ENCODE results near the gene ELOB.

The ELOB gene

DNA sequence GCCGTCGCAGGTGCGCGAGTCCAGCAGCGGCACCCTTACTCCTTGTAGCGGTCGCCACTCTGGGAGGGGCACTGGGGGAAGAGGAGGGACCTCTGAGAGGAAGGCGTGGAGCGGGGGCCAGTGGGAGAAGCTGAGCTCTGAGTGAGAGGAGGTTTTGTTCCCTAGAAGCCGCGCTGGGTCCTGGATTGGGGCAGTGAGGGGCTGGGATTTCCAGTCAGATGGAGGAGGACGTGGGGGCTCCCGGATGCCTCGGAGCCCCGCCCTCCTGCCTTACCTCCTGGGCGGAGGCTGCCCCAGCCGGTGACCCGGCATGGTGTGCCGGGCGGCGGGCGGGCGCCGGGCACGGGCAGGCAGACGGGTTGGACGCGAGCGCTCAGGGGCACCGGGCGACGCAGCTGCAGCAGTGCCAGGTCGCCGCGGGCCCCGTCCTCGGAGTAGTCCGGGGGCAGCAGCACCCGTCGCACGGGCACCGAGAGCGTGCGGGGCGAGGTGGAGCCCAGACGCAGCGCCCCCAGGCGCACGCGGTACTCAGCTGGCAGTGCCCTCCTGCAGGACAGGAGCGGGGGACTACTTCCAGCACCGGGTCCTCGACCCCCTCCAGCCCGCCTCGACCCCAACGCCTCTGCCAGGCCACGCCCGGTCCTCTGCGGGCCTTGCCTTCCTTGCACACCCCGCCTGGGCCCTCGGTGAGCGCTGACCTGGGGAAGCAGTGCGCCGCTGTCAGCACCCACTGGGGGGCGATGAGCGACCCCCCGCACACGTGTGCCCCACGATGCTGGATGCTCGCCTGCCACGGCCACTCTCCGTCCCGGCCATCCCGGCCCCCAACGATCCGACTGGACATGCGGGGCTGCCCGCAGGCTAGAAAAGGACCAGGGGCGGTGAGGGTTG is 8.3 kb upstream of the ELOB start:
- Histone ChIP-seq H3K27ac (ENCODE audit: low read depth, low read length, poor library complexity, severe bottlenecking) (no peak overlapping the region), H3K27me3 (ENCODE audit: insufficient read depth, low read length) (no peaks in the 10 kb centered on the region; the same call in 1 of the 2 replicates), H4K20me1 (ENCODE audit: insufficient read depth, low read length) (no peaks in the 10 kb centered on the region), H3K9me3 (ENCODE audit: low read length) (no peaks in the 10 kb centered on the region), H2AFZ (ENCODE audit: low read length) (no peak overlapping the region), H3K9ac (ENCODE audit: low read length) (no peak overlapping the region), H3K36me3 (ENCODE audit: insufficient read depth, low read length) (no peaks in the 10 kb centered on the region), H3K4me2 (ENCODE audit: low read length) (no peak overlapping the region), H3K79me2 (ENCODE audit: insufficient read depth, low read length) (no peaks in the 10 kb centered on the region), H3F3A (ENCODE audit: insufficient read depth, low read length) (no peaks in the 10 kb centered on the region), H3K4me3 (ENCODE audit: low read depth, low read length, poor library complexity, severe bottlenecking) (no peak overlapping the region), H3K4me1 (ENCODE audit: insufficient read depth, low read length, severe bottlenecking) (no peaks in the 10 kb centered on the region), H3K9me2 (ENCODE audit: low read depth, low read length) (no peaks in the 10 kb centered on the region)
- TF ChIP-seq, protein P1, sequence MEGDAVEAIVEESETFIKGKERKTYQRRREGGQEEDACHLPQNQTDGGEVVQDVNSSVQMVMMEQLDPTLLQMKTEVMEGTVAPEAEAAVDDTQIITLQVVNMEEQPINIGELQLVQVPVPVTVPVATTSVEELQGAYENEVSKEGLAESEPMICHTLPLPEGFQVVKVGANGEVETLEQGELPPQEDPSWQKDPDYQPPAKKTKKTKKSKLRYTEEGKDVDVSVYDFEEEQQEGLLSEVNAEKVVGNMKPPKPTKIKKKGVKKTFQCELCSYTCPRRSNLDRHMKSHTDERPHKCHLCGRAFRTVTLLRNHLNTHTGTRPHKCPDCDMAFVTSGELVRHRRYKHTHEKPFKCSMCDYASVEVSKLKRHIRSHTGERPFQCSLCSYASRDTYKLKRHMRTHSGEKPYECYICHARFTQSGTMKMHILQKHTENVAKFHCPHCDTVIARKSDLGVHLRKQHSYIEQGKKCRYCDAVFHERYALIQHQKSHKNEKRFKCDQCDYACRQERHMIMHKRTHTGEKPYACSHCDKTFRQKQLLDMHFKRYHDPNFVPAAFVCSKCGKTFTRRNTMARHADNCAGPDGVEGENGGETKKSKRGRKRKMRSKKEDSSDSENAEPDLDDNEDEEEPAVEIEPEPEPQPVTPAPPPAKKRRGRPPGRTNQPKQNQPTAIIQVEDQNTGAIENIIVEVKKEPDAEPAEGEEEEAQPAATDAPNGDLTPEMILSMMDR (IDR thresholded peaks at IDR 0.05; ENCODE audit: low read length): 0 out of 2 replicates have a peak, but pooled peaks have one; percentile 13
- TF ChIP-seq EZH2 (IDR thresholded peaks at IDR 0.05; ENCODE audit: borderline replicate concordance, low read length): no peak

DNA sequence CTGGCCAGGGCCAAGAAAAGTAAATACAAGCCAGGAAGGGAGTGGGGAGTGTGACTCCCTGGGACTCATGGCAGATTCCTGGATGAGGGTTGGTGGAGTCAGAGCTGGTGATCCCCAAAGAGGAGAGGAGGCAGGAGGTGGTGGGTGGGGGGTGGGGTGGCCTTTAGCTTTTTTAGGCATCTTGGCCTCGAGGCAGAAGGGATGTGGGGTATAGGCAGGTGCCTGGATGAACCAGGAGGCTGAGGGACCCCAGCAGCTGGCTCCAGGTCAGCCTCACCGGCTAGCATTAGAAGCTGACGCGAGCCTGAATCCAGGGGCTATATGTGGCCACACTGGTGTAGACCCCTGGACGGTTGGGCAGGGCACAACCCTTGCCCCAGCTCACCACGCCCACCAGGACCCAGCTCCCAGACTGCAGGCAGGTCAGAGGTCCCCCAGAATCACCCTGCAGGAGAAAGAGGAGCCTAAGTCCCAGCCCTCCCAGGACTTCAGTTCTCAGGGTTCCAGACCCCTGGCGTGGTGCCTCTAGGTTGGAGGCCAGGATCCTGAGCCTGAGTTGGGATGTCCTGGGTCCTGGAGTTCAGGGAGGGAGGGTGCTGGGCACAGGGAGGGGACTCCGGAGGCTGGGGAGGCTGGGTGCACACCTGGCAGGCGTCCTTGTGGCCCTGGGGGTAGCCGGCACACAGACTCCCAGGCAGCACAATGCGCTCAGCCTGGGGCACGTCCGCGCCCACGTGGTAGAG is 7.4 kb upstream of the ELOB start:
- Histone ChIP-seq H3K4me3 (ENCODE audit: low read depth, low read length, poor library complexity, severe bottlenecking) (no peak overlapping the region), H3F3A (ENCODE audit: insufficient read depth, low read length) (no peaks in the 10 kb centered on the region), H3K27me3 (ENCODE audit: insufficient read depth, low read length) (no peaks in the 10 kb centered on the region; the same call in 1 of the 2 replicates), H3K27ac (ENCODE audit: low read depth, low read length, poor library complexity, severe bottlenecking) (no peak overlapping the region), H3K4me1 (ENCODE audit: insufficient read depth, low read length, severe bottlenecking) (no peaks in the 10 kb centered on the region), H4K20me1 (ENCODE audit: insufficient read depth, low read length) (no peaks in the 10 kb centered on the region), H3K9ac (ENCODE audit: low read length) (no peak overlapping the region), H3K4me2 (ENCODE audit: low read length) (no peak overlapping the region), H3K9me2 (ENCODE audit: low read depth, low read length) (no peaks in the 10 kb centered on the region), H3K79me2 (ENCODE audit: insufficient read depth, low read length) (no peaks in the 10 kb centered on the region), H2AFZ (ENCODE audit: low read length) (no peak overlapping the region), H3K9me3 (ENCODE audit: low read length) (no peaks in the 10 kb centered on the region), H3K36me3 (ENCODE audit: insufficient read depth, low read length) (no peaks in the 10 kb centered on the region)
- TF ChIP-seq, protein P1 (IDR thresholded peaks at IDR 0.05; ENCODE audit: low read length): no peak
- TF ChIP-seq EZH2 (IDR thresholded peaks at IDR 0.05; ENCODE audit: borderline replicate concordance, low read length): no peak

DNA sequence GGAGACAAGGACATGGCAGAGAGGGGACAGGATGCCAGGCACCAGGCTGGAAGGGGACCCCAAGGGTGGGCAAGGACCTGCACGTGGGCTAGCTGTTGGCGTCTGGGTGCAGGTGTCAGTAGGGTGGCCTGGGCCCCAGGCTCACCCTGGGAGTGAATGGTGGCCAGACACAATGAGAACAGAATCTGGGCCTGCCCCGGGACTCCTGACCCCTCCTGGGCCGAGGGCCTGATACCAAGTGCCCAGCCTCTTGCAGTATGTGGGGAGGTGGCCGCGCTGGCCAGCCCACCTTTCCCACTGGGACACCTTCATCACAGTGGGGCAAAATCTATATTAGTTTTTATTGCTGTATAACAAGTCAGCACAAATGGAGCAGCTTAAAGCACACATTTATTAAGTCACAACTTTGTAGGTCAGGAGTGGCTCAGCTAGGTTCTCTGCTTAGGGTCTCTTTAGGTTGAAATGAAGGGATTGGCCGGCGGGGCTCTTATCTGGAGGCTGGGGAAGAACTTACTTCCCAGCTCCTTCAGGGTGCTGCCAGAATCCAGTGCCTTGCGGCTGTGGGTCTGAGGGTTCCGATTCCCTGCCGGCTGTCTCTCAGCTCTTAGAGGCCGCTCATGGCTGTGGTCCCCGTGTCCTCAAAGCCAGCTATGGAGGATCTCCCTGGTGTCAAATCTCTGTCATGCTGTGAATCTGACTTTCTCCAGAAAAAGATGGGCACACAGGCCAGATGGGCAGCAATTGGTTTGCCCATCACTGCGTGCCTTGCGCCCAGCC is 6.7 kb upstream of the ELOB start:
- H3F3A ChIP-seq (ENCODE audit: insufficient read depth, low read length): no peaks in the 10 kb centered on the region
- no peaks in the 10 kb centered on the region for H3K79me2 ChIP-seq (ENCODE audit: insufficient read depth, low read length)
- H3K9ac ChIP-seq (ENCODE audit: low read length): no peak overlapping the region
- no peaks in the 10 kb centered on the region for H3K9me3 ChIP-seq (ENCODE audit: low read length)
- no peak overlapping the region for H2AFZ ChIP-seq (ENCODE audit: low read length)
- H3K9me2 ChIP-seq (ENCODE audit: low read depth, low read length): no peaks in the 10 kb centered on the region
- no peak overlapping the region for H3K27ac ChIP-seq (ENCODE audit: low read depth, low read length, poor library complexity, severe bottlenecking)
- no peak overlapping the region for H3K4me3 ChIP-seq (ENCODE audit: low read depth, low read length, poor library complexity, severe bottlenecking)
- no peaks in the 10 kb centered on the region for H4K20me1 ChIP-seq (ENCODE audit: insufficient read depth, low read length)
- H3K4me2 ChIP-seq (ENCODE audit: low read length): no peak overlapping the region
- no peaks in the 10 kb centered on the region for H3K4me1 ChIP-seq (ENCODE audit: insufficient read depth, low read length, severe bottlenecking)
- no peak for TF ChIP-seq EZH2 (IDR thresholded peaks at IDR 0.05; ENCODE audit: borderline replicate concordance, low read length)
- TF ChIP-seq, protein P1 (IDR thresholded peaks at IDR 0.05; ENCODE audit: low read length): no peak
- no peaks in the 10 kb centered on the region; the same call in 1 of the 2 replicates for H3K27me3 ChIP-seq (ENCODE audit: insufficient read depth, low read length)
- H3K36me3 ChIP-seq (ENCODE audit: insufficient read depth, low read length): no peaks in the 10 kb centered on the region; the same call in 1 of the 2 replicates
